GM23338 (cell line): Measurements from ENCODE around the gene PAH. TPM values are rescaled to one million over a fixed set of nuclear protein-coding genes. Genes with fewer than 3 reads are reported as not detected.
A peak's percentile ranks its signal among the peaks of the same experiment; 100 is the strongest.

Experiments
- ATAC-seq: fragments of 200-7000 bp; cut with Tn5 transposase; 3 replicates; pipeline ENCODE4 v1.9.1; 2020
- DNase-seq: peaks from one replicate; pipeline ENCODE4 v3.0.0-alpha.2; 2015; ENCODE audit warnings: low spot score
- H2AFZ ChIP-seq: fragments of 200-600 bp; sonication (generic); 2 replicates; pipeline ENCODE4 v1.8.0; 2016; ENCODE audit warnings: antibody characterized with exemption, mild to moderate bottlenecking, moderate library complexity
- H3F3A ChIP-seq: fragments of 200-600 bp; sonication (generic); replicated peaks from 2 replicates; pipeline ENCODE4 v1.8.0; 2017; ENCODE audit warnings: antibody characterized with exemption, mixed run types, low read depth
- H3K27ac ChIP-seq: fragments of 200-600 bp; sonication (generic); 2 replicates; pipeline ENCODE4 v1.6.1; 2016; ENCODE audit warnings: low read depth
- H3K27me3 ChIP-seq: fragments of 200-600 bp; sonication (generic); 2 replicates; pipeline ENCODE4 v1.8.0; 2016; ENCODE audit warnings: mild to moderate bottlenecking, mixed run types, moderate library complexity; ENCODE audit not compliant: insufficient read depth
- H3K36me3 ChIP-seq: fragments of 200-600 bp; sonication (generic); 2 replicates; pipeline ENCODE4 v1.8.0; 2016; ENCODE audit warnings: mild to moderate bottlenecking; ENCODE audit not compliant: insufficient read depth
- H3K4me1 ChIP-seq: fragments of 200-600 bp; sonication (generic); 2 replicates; pipeline ENCODE4 v1.8.0; 2016; ENCODE audit warnings: mild to moderate bottlenecking, moderate library complexity; ENCODE audit not compliant: insufficient read depth
- H3K4me2 ChIP-seq: fragments of 200-600 bp; sonication (generic); 2 replicates; pipeline ENCODE4 v1.7.1; 2017; ENCODE audit warnings: mixed run types
- H3K4me3 ChIP-seq: fragments of 200-600 bp; sonication (generic); 2 replicates; pipeline ENCODE4 v1.6.1; 2016; ENCODE audit warnings: mixed run types
- H3K79me2 ChIP-seq: fragments of 200-600 bp; sonication (generic); replicated peaks from 2 replicates; pipeline ENCODE4 v1.8.0; 2017; ENCODE audit warnings: mild to moderate bottlenecking; ENCODE audit not compliant: insufficient read depth
- H3K9me2 ChIP-seq: fragments of 200-600 bp; sonication (generic); 2 replicates; pipeline ENCODE4 v1.8.0; 2017; ENCODE audit not compliant: insufficient read depth
- H4K20me1 ChIP-seq: fragments of 200-600 bp; sonication (generic); replicated peaks from 2 replicates; pipeline ENCODE4 v1.8.0; 2017; ENCODE audit warnings: mild to moderate bottlenecking; ENCODE audit not compliant: insufficient read depth
- H3K27ac Mint-ChIP-seq: 2 replicates; pipeline ENCODE4 v1.8.0; 2020; ENCODE audit warnings: inconsistent platforms, mild to moderate bottlenecking, moderate library complexity, mixed read lengths
- H3K27me3 Mint-ChIP-seq: 3 replicates; pipeline ENCODE4 v1.8.0; 2022; ENCODE audit warnings: low read depth, mild to moderate bottlenecking, moderate library complexity, mixed read lengths, inconsistent platforms; ENCODE audit not compliant: insufficient read depth, poor library complexity
- H3K36me3 Mint-ChIP-seq: 3 replicates; pipeline ENCODE4 v1.8.0; 2021; ENCODE audit warnings: low read depth, mild to moderate bottlenecking, inconsistent platforms, moderate library complexity, mixed read lengths
- H3K4me1 Mint-ChIP-seq: 3 replicates; pipeline ENCODE4 v1.8.0; 2020; ENCODE audit warnings: mild to moderate bottlenecking, inconsistent platforms, mixed read lengths
- H3K4me3 Mint-ChIP-seq: 3 replicates; pipeline ENCODE4 v1.8.0; 2021; ENCODE audit warnings: moderate library complexity, mild to moderate bottlenecking, inconsistent platforms, mixed read lengths
- H3K9me3 Mint-ChIP-seq: 3 replicates; pipeline ENCODE4 v1.8.0; 2020; ENCODE audit warnings: moderate library complexity, mild to moderate bottlenecking, inconsistent platforms, mixed read lengths
- CTCF ChIP-seq, 2 experiments: fragments of 200-600 bp in 1 of 2; sonication (generic) in 1 of 2; conservative IDR thresholded peaks; 2 replicates each; pipeline versions ENCODE4 v1.5.1 to v1.6.1; 2016 to 2017; ENCODE audit warnings: antibody characterized with exemption in 2 of 2, low read depth in 2 of 2, mild to moderate bottlenecking in 2 of 2, moderate library complexity in 1 of 2
- EZH2 ChIP-seq: fragments of 200-600 bp; sonication (generic); IDR thresholded peaks from one replicate; pipeline ENCODE4 v1.8.0; 2017; ENCODE audit warnings: antibody characterized with exemption, mild to moderate bottlenecking, low read depth; ENCODE audit not compliant: unreplicated experiment
- JUNB ChIP-seq: IDR thresholded peaks from one replicate; pipeline ENCODE4 v1.6.1; 2016; ENCODE audit warnings: antibody characterized with exemption; ENCODE audit not compliant: unreplicated experiment
- NANOG ChIP-seq: IDR thresholded peaks from 2 replicates; pipeline ENCODE4 v1.6.1; 2016; ENCODE audit warnings: antibody characterized with exemption, borderline replicate concordance
- POLR2AphosphoS5 ChIP-seq: IDR thresholded peaks from 2 replicates; pipeline ENCODE4 v1.6.1; 2016; ENCODE audit warnings: antibody characterized with exemption, low read depth
- REST ChIP-seq: IDR thresholded peaks from one replicate; pipeline ENCODE4 v1.6.1; 2018; ENCODE audit warnings: antibody characterized with exemption; ENCODE audit not compliant: unreplicated experiment
- STAT1 ChIP-seq: IDR thresholded peaks from one replicate; pipeline ENCODE4 v1.6.1; 2016; ENCODE audit warnings: antibody characterized with exemption; ENCODE audit not compliant: unreplicated experiment
- ZNF331 ChIP-seq: fragments of 250-450 bp; sonication (Bioruptor Pico); IDR thresholded peaks from 2 replicates; pipeline ENCODE4 v1.5.0; 2020; ENCODE audit warnings: low read depth, mild to moderate bottlenecking, moderate library complexity
- polyA plus RNA-seq: library from polyadenylated mRNA; unstranded; fragments of >200 nt; fragmentation: Nextera tagmentation; extraction: Ambion mirVana; gene quantifications from 2 replicates; pipeline ENCODE4 v1.2.1, GENCODE V29; 2016
- total RNA-seq: library from RNA; depleted of rRNA; stranded (reverse); fragments of >200 nt; shearing (Covaris generic); gene quantifications from 2 replicates; pipeline ENCODE4 v1.2.3, GENCODE V29; 2014

PAH gene
- total and polyA plus RNA-seq, 2 experiments from 2014 or later = 3.7 to 4.8 TPM

GRCh38 chr12:102962986-102963385 lies 45.9 kb upstream of the PAH start:
- Mint-ChIP-seq H3K4me1 (peaks cover 58% of the 10 kb centered on the region), H3K4me3 (no peak overlapping the region; the same call in 2 of the 3 replicates), H3K9me3 (peaks cover 22% of the 10 kb centered on the region), H3K27ac (no peak overlapping the region), H3K27me3 (peaks cover 98% of the 10 kb centered on the region), H3K36me3 (peaks cover 7% of the 10 kb centered on the region)
- Histone ChIP-seq H3F3A (peaks cover 31% of the 10 kb centered on the region), H3K27me3 (peaks cover 100% of the 10 kb centered on the region), H3K79me2 (no peaks in the 10 kb centered on the region), H3K36me3 (no peaks in the 10 kb centered on the region), H3K27ac (no peak overlapping the region), H3K4me1 (peaks cover 62% of the 10 kb centered on the region), H2AFZ (no peak overlapping the region), H4K20me1 (peaks cover 28% of the 10 kb centered on the region), H3K4me3 (peak overlapping the region; percentile 42), H3K9me2 (no peaks in the 10 kb centered on the region), H3K4me2 (peak overlapping the region; percentile 65)
- TF ChIP-seq EZH2 = peak; percentile 19
- no peak for TF ChIP-seq NANOG
- TF ChIP-seq STAT1 = no peak
- DNase-seq (no peak), ATAC-seq (no peak)

GRCh38 chr12:102962532-102962931 lies 45.5 kb upstream of the PAH start:
- Mint-ChIP-seq H3K4me3 (peak overlapping the region; percentile 45), H3K27me3 (peaks cover 98% of the 10 kb centered on the region), H3K36me3 (peaks cover 7% of the 10 kb centered on the region), H3K27ac (no peak overlapping the region), H3K9me3 (peaks cover 22% of the 10 kb centered on the region), H3K4me1 (peaks cover 59% of the 10 kb centered on the region)
- Histone ChIP-seq H3K4me3 (peak overlapping the region; percentile 42), H3F3A (peaks cover 36% of the 10 kb centered on the region), H4K20me1 (peaks cover 28% of the 10 kb centered on the region), H3K36me3 (no peaks in the 10 kb centered on the region), H3K27ac (no peak overlapping the region), H3K4me1 (peaks cover 62% of the 10 kb centered on the region), H2AFZ (no peak overlapping the region), H3K27me3 (peaks cover 100% of the 10 kb centered on the region), H3K4me2 (peak overlapping the region; percentile 65), H3K79me2 (no peaks in the 10 kb centered on the region), H3K9me2 (no peaks in the 10 kb centered on the region)
- TF ChIP-seq NANOG (no peak), EZH2 (peak; percentile 60), JUNB (no peak)
- DNase-seq (no peak), ATAC-seq (no peak)

- Mint-ChIP-seq H3K4me1 (peaks cover 62% of the 10 kb centered on the region), H3K27ac (no peak overlapping the region), H3K36me3 (peaks cover 7% of the 10 kb centered on the region), H3K4me3 (peak overlapping the region; percentile 46; the same call in 2 of the 3 replicates), H3K9me3 (peaks cover 22% of the 10 kb centered on the region), H3K27me3 (peaks cover 98% of the 10 kb centered on the region)
- Histone ChIP-seq H2AFZ (no peak overlapping the region), H3F3A (peaks cover 36% of the 10 kb centered on the region), H3K79me2 (no peaks in the 10 kb centered on the region), H3K27me3 (peaks cover 100% of the 10 kb centered on the region), H4K20me1 (peaks cover 28% of the 10 kb centered on the region), H3K36me3 (no peaks in the 10 kb centered on the region), H3K9me2 (no peaks in the 10 kb centered on the region), H3K4me2 (peak overlapping the region; percentile 69), H3K4me1 (peaks cover 66% of the 10 kb centered on the region), H3K4me3 (peak overlapping the region; percentile 44), H3K27ac (no peak overlapping the region)
- TF ChIP-seq STAT1 = no peak
- TF ChIP-seq POLR2AphosphoS5 = no peak
- TF ChIP-seq EZH2 = peak; percentile 50
- TF ChIP-seq CTCF (conservative IDR thresholded peaks at IDR 0.05; ENCODE audit: low read depth in 2 of 2) = no peak
- no peak for TF ChIP-seq ZNF331 (CRISPR knock-in tag)
- TF ChIP-seq REST = no peak
- ATAC-seq (no peak), DNase-seq (no peak)
These were observed 44.4 kb upstream of the PAH start for GRCh38 chr12:102961466-102961855.
